Hepatocyte (in vitro differentiated cells): ENCODE measurements around the gene PEX26.

Experiments
- CTCF ChIP-seq: fragments of 200-600 bp; sonication (generic); IDR thresholded peaks from 2 replicates; pipeline ENCODE4 v1.5.1; 2016; ENCODE audit warnings: antibody characterized with exemption, mild to moderate bottlenecking; ENCODE audit not compliant: poor library complexity
- EZH2 ChIP-seq: fragments of 200-600 bp; sonication (generic); IDR thresholded peaks from 2 replicates; pipeline ENCODE4 v1.6.1; 2016; ENCODE audit warnings: antibody characterized with exemption, mild to moderate bottlenecking, borderline replicate concordance

GRCh38 chr22:18031695-18032454 is 45.9 kb upstream of the PEX26 start:
- TF ChIP-seq CTCF (no peak), EZH2 (no peak)
